Cardiac muscle cell (in vitro differentiated cells and primary cell): ENCODE results near the gene ARL5C. TPM values are rescaled to one million over a fixed set of nuclear protein-coding genes. Genes with fewer than 3 reads are reported as not detected.

Experiments used
- DNase-seq, 2 donors: peaks; one replicate each; pipeline versions ENCODE4 v3.0.0 to v3.0.0-alpha.2; 2010 to 2017; ENCODE audit warnings: low read depth in 1 of 2, low spot score in 1 of 2
- H3K27ac ChIP-seq: fragments of 200-600 bp; sonication (generic); 2 replicates; pipeline ENCODE4 v1.5.1; 2016
- H3K27me3 ChIP-seq: fragments of 200-600 bp; sonication (generic); 2 replicates; pipeline ENCODE4 v1.6.0; 2016; ENCODE audit warnings: control low read depth
- H3K36me3 ChIP-seq: fragments of 200-600 bp; sonication (generic); 2 replicates; pipeline ENCODE4 v1.5.1; 2016; ENCODE audit warnings: control low read depth
- H3K4me1 ChIP-seq: fragments of 200-600 bp; sonication (generic); 2 replicates; pipeline ENCODE4 v1.8.1; 2017; ENCODE audit warnings: low read depth, mild to moderate bottlenecking, mixed run types
- H3K4me3 ChIP-seq: fragments of 200-600 bp; sonication (generic); 2 replicates; pipeline ENCODE4 v1.5.1; 2016; ENCODE audit warnings: mild to moderate bottlenecking
- H3K9me3 ChIP-seq: fragments of 200-600 bp; sonication (generic); 2 replicates; pipeline ENCODE4 v1.5.1; 2017; ENCODE audit warnings: low read depth, mild to moderate bottlenecking, control low read depth
- polyA plus RNA-seq: library from polyadenylated mRNA; unstranded; fragments of >200 nt; fragmentation: Nextera tagmentation; extraction: Ambion mirVana; gene quantifications from 2 replicates; pipeline ENCODE4 v1.2.1, GENCODE V29; 2016
- total RNA-seq: library from RNA; depleted of rRNA; stranded (reverse); fragments of >200 nt; gene quantifications from 2 replicates; pipeline ENCODE4 v1.2.3, GENCODE V29; 2016
- TF ChIP-seq, protein P1 (sequence below): IDR thresholded peaks from 2 replicates; pipeline ENCODE4 v1.5.1; 2012; ENCODE audit warnings: low read depth, mild to moderate bottlenecking, low read length

ARL5C gene, protein sequence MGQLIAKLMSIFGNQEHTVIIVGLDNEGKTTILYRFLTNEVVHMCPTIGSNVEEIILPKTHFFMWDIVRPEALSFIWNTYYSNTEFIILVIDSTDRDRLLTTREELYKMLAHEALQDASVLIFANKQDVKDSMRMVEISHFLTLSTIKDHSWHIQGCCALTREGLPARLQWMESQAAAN
- total RNA-seq: 0.12 TPM in 1 of 2 replicates, not detected in the other
- polyA plus RNA-seq: not detected in 2 replicates

DNA sequence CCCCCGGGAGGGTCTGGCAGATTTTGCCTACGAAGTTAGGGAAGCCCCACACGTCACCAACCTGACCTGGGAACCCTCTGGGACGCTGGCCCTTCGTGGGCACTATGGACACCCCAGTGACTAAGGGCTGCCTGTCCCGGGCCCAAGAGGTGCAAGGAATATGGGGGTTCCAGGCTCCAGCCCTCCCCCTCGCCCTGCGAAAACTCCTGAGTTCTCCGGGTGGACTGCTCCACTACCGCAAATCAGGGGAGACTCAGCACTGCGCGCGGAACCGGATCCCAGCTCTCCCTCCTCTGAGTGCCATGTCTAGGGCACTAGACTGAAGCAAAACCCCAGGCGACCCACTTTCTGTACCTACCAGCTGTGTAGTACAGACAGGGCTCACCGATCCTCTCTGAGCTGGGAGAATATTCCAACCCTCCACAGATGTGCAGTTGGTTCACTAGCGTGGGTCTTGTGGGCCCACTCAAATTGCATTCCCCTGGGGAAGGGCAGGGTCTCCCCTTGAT is at the start of gene ARL5C:
TSS of gene ARL5C (minus strand) at position 321 of the 509 bp plus-strand sequence. CDS start 401 bp downstream, outside the sequence.
- no peak within 1 kb of the TSS for H3K27ac ChIP-seq
- no peak for DNase-seq
- peaks cover 32% of the 10 kb centered on the region for H3K27me3 ChIP-seq
- no peaks in the 10 kb centered on the region for H3K9me3 ChIP-seq
- peak within 1 kb of the TSS; percentile 46 for H3K4me3 ChIP-seq
- TF ChIP-seq, protein P1, sequence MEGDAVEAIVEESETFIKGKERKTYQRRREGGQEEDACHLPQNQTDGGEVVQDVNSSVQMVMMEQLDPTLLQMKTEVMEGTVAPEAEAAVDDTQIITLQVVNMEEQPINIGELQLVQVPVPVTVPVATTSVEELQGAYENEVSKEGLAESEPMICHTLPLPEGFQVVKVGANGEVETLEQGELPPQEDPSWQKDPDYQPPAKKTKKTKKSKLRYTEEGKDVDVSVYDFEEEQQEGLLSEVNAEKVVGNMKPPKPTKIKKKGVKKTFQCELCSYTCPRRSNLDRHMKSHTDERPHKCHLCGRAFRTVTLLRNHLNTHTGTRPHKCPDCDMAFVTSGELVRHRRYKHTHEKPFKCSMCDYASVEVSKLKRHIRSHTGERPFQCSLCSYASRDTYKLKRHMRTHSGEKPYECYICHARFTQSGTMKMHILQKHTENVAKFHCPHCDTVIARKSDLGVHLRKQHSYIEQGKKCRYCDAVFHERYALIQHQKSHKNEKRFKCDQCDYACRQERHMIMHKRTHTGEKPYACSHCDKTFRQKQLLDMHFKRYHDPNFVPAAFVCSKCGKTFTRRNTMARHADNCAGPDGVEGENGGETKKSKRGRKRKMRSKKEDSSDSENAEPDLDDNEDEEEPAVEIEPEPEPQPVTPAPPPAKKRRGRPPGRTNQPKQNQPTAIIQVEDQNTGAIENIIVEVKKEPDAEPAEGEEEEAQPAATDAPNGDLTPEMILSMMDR: no peak
- no peaks in the 10 kb centered on the region for H3K4me1 ChIP-seq
- H3K36me3 ChIP-seq: no peaks in the 10 kb centered on the region

DNA sequence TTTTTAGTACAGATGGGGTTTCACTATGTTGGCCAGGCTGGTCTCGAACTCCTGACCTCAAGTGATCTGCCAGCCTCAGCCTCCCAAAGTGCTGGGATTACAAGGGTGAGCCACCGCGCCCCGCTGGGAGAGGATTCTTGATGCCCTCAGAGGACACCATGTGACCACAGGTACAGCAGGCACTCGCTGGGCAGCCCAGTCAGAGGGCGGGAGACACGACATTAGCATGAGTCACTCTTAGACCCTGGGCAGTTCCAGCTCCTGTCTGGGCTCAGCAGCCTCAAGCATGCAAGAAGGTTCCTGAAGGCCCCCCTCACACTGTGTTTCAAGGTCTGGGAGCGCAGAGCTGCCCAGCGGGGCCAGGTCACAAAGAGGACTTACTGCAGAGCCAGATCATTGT is 47.9 kb upstream of the ARL5C start:
- H3K9me3 ChIP-seq: no peaks in the 10 kb centered on the region
- H3K4me1 ChIP-seq: peaks cover 13% of the 10 kb centered on the region
- peaks cover 26% of the 10 kb centered on the region for H3K27me3 ChIP-seq
- H3K36me3 ChIP-seq: no peaks in the 10 kb centered on the region
- H3K27ac ChIP-seq: no peak overlapping the region
- DNase-seq: no peak
- no peak overlapping the region for H3K4me3 ChIP-seq
- TF ChIP-seq, protein P1: no peak

DNA sequence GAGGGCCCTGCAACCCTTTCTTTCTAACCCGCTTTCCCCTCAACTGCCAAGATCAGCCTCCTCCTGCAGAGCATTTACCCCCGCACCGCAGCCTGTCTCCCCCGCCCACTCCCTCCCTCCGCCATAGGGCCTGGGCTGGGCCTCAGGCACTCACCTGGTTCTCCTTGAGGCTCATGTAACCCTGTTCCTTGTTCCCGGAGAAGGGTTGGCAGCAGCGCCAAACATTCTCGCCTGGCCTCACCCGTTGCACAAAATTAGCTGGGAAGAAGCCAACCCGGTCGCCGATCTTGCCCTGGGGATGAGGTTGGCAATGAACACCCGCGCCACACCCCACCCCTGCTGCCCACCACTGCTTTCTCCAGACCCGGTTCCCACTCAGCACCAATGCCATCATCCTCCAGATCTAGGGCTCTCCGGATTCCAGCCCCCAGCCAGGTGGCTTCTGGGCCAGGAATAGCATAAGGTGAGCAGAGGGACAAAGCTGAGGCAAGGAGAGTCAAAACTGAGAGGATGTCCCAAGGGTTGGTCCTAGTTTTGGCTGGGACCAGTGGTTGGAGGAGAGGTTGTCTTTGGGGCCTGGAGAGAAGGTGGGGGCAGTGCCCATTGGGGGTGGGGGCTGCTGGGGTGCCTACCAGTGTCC is 47.0 kb upstream of the ARL5C start:
- peaks cover 17% of the 10 kb centered on the region for H3K27me3 ChIP-seq
- DNase-seq: no peak

DNA sequence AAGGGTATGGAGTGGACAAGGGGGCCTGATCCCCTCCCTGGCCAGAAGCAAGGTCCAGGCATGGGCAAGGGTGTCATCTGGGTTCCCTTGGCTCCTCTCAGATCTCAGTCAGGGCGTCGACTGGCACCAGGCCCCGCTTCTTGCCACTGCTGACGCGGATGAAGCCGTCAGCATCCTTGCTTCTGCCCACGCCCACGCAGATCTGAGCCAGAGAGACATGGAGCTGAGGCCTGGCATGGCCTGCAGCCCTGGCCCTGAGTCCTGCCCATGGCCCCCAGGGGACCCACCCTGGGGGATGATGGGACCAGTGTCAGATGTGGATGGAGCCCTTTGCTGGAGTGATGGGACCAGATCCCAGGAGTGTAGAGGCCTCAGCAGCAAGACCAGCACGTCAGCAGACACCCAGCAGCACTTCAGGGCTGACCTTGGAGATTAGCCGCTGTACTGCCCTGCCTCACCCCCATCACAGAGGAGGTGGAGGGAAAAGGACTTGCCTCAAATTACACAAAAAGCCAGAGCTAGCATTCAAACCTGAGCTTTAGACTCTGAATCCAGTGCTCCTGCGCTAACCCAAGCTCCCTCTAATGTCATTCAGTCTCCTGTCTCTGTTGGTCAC is 46.3 kb upstream of the ARL5C start:
- DNase-seq: no peak
- H3K36me3 ChIP-seq: no peaks in the 10 kb centered on the region
- peaks cover 10% of the 10 kb centered on the region for H3K27me3 ChIP-seq
- H3K9me3 ChIP-seq: no peaks in the 10 kb centered on the region
- peaks cover 13% of the 10 kb centered on the region for H3K4me1 ChIP-seq
- TF ChIP-seq, protein P1: no peak
- H3K4me3 ChIP-seq: no peak overlapping the region
- no peak overlapping the region for H3K27ac ChIP-seq

More for the DNA sequence above, 47.0 kb upstream of the ARL5C start:
- Histone ChIP-seq H3K4me3 (no peak overlapping the region), H3K9me3 (no peaks in the 10 kb centered on the region), H3K27ac (no peak overlapping the region), H3K36me3 (no peaks in the 10 kb centered on the region), H3K4me1 (peaks cover 13% of the 10 kb centered on the region)
- TF ChIP-seq, protein P1: no peak

DNA sequence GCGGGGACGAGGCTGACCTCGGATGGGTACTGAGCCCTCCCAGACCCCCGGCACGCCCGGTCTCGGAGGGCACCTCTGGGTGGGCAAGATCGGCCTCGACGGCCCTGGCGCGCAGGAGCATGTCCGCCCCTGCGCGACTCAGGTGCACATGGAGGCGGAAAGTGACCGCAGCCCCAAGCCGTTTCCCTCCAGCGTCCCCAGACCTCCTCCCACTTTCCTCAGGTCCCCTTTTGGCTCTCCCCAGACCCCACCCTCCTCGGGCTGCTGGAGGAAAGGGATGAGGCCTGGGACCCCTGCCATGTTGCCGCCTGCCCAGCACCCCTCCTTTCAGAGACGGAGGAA is 44.1 kb upstream of the ARL5C start:
- H3K27me3 ChIP-seq: peaks cover 4% of the 10 kb centered on the region
- TF ChIP-seq, protein P1: no peak
- H3K27ac ChIP-seq: no peak overlapping the region
- peaks cover under 1% of the 10 kb centered on the region for H3K36me3 ChIP-seq
- peak overlapping the region; percentile 24 for H3K4me3 ChIP-seq
- DNase-seq: no peak
- H3K9me3 ChIP-seq: no peaks in the 10 kb centered on the region
- peaks cover 13% of the 10 kb centered on the region for H3K4me1 ChIP-seq
